ENCODE results near the gene BEND6.

DNA sequence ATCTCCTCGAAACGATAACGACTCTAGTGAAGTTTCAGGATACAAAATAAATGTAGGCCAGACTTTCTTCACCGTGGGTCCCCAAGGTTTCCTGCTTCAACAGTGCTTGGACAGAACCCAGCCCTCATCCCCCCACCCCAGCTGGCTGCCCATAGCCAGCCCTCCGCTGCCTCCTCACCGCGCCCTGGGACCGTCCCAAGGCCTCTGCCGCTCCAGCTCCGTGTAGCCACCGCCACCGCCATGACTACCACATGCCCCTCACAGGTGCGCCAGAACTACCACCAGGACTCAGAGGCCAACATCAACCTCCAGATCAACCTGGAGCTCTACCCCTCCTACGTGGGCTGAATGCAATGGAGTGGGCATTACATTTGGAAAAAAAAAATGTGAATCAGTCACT lies 49.4 kb downstream of the BEND6 start:
- no peak for TF ChIP-seq POLR2AphosphoS5 (IDR thresholded peaks at IDR 0.05)
- no peak for TF ChIP-seq POLR2A (IDR thresholded peaks at IDR 0.05)
